Mammary microvascular endothelial cell (primary cell): Measurements from ENCODE around the gene KREMEN2. TPM values are rescaled to one million over a fixed set of nuclear protein-coding genes. Genes with fewer than 3 reads are reported as not detected.

Experiments
- total RNA-seq: library from RNA; depleted of rRNA; stranded (reverse); fragments of >200 nt; gene quantifications from 2 replicates; pipeline ENCODE4 v1.2.3, GENCODE V29; 2015

The KREMEN2 gene, protein sequence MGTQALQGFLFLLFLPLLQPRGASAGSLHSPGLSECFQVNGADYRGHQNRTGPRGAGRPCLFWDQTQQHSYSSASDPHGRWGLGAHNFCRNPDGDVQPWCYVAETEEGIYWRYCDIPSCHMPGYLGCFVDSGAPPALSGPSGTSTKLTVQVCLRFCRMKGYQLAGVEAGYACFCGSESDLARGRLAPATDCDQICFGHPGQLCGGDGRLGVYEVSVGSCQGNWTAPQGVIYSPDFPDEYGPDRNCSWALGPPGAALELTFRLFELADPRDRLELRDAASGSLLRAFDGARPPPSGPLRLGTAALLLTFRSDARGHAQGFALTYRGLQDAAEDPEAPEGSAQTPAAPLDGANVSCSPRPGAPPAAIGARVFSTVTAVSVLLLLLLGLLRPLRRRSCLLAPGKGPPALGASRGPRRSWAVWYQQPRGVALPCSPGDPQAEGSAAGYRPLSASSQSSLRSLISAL
- total RNA-seq: not detected in 2 replicates

DNA sequence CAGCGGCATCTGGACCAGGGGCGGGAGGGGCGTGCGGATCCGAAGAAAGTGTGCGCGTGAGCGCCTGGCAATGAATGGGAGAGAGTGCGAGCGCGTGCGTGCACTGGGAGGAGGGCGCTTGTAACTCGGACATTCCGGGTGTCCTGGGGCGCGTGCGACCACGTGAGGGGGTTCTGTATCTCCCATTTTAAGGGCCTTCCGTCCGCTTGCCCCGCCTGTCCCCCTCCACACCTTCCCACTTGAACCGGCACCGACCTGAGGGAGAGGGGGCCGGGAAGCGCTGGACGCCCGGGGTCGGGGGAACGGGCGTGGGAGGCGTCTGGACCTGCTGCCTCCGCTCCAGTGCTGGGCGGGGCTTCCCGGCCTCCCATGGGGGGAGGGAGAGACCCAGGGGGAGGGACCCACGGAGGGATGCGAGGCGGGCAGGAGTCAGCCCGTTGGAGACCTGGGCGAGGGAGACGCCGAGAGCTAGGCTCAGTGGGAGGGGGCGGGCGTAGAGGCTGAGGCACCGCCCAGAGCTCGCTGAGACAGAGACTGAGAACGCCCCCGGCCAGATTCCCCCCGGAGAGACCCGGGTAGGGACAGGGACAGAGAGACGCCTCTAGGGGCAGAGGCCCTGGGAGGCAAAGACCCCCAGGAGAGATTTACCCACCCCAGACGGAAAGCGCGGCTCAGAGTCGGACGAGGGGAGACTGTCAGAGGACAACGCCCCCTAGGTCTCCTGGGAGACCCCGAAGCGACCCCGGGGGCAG lies at the start of gene KREMEN2:
KREMEN2 (plus strand) TSS at position 553 of the 752 bp plus-strand sequence. CDS start 246 bp downstream, outside the sequence.

DNA sequence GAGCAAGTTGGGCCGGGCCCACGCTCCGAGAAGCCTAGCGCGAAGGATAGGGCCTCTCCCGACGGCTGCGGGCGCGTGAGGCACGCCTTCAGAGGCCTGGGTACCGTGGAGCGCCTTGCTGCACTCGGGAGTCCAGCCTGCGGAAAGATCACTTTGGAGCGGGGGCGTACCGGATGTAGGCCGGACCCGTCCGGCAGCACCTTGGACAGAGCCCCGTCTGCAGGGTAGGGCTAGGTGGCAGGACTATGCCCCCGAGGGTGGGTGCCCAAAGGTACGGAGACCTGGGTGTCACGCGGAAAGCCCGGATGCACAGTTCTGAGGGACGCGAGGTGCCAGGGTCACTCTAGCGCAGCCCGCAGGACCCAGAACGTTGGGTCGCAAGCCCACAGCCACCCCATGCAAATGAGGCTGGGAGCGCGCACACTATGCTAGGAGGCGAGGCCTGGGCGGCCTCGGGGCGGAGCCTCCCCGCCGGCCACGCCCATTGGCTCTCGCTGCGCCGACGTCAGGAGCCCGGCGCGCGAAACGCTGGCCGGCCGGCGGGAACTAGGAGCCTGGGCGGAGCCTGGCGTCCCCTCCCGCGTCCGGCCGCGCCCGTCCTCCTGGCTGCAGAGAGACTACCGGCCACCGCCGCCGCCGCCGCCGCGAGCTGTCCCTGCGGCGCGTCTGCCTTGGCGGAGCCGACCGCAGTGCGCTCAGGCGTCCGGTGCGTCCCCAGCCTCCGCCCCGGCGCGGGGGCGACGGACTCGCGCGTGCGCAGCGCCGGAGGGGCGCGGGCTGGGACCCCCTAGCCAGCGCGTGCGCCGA lies 4.9 kb downstream of the KREMEN2 start, which contains the start of gene PAQR4:
PAQR4 (plus strand) TSS at position 611 of the 807 bp plus-strand sequence. CDS start 327 bp downstream, outside the sequence.

GRCh38 chr16:2980227-2981176 lies 16.4 kb downstream of the KREMEN2 start, which contains the start of gene PKMYT1:
Gene PKMYT1 (minus strand): TSS chr16:2980446. CDS start chr16:2979657, 789 bp downstream.

GRCh38 chr16:3012828-3013420 lies 48.8 kb downstream of the KREMEN2 start, which contains the start of gene CLDN9:
Gene CLDN9 (plus strand): TSS chr16:3012923. CDS start chr16:3013363, 440 bp downstream.

Other genes with a start within 250 kb of the KREMEN2 start
- gene PRSS27, start 244.1 kb upstream of the KREMEN2 start, total RNA-seq: under 0.01 TPM in 1 of 2 replicates, not detected in the other
- 38.3 and 54.9 TPM in 2 replicates for gene SRRM2, start 211.6 kb upstream of the KREMEN2 start, total RNA-seq
- gene ELOB, start 187.0 kb upstream of the KREMEN2 start, total RNA-seq: 647 and 787 TPM in 2 replicates
- not detected in 2 replicates for gene PRSS33, start 176.7 kb upstream of the KREMEN2 start, total RNA-seq
- not detected in 2 replicates for gene PRSS41, start 165.8 kb upstream of the KREMEN2 start, total RNA-seq
- 0.20 and 1.2 TPM in 2 replicates for gene PRSS21, start 147.0 kb upstream of the KREMEN2 start, total RNA-seq
- gene ZG16B, start 134.0 kb upstream of the KREMEN2 start, total RNA-seq: 1.5 and 3.1 TPM in 2 replicates
- not detected in 2 replicates for gene PRSS22, start 106.1 kb upstream of the KREMEN2 start, total RNA-seq
- gene FLYWCH2, start 81.1 kb upstream of the KREMEN2 start, total RNA-seq: 50.6 and 67.3 TPM in 2 replicates
- gene FLYWCH1, start 52.3 kb upstream of the KREMEN2 start, total RNA-seq: 41.5 and 51.1 TPM in 2 replicates
- 23.8 and 24.1 TPM in 2 replicates for gene PAQR4, start 5.1 kb downstream of the KREMEN2 start, total RNA-seq
- 28.1 and 31.3 TPM in 2 replicates for gene PKMYT1, start 16.2 kb downstream of the KREMEN2 start, total RNA-seq
- gene CLDN9, start 48.6 kb downstream of the KREMEN2 start, total RNA-seq: not detected in 2 replicates
- gene CLDN6, start 53.9 kb downstream of the KREMEN2 start, total RNA-seq: 0.15 TPM in 1 of 2 replicates, not detected in the other
- gene TNFRSF12A, start 56.1 kb downstream of the KREMEN2 start, total RNA-seq: 174 and 225 TPM in 2 replicates
- gene HCFC1R1, start 59.7 kb downstream of the KREMEN2 start, total RNA-seq: 18.6 and 24.1 TPM in 2 replicates
- 30.9 and 37.2 TPM in 2 replicates for gene THOC6, start 59.8 kb downstream of the KREMEN2 start, total RNA-seq
- gene BICDL2, start 72.7 kb downstream of the KREMEN2 start, total RNA-seq: not detected in 2 replicates
- gene MMP25, start 82.3 kb downstream of the KREMEN2 start, total RNA-seq: under 0.01 and 0.15 TPM in 2 replicates
- 824 and 885 TPM in 2 replicates for gene IL32, start 101.4 kb downstream of the KREMEN2 start, total RNA-seq
- not detected in 2 replicates for gene ZSCAN10, start 135.0 kb downstream of the KREMEN2 start, total RNA-seq
- 14.7 and 16.0 TPM in 2 replicates for gene ZNF205, start 148.3 kb downstream of the KREMEN2 start, total RNA-seq
- gene ZNF213, start 170.8 kb downstream of the KREMEN2 start, total RNA-seq: 4.8 and 4.9 TPM in 2 replicates
- gene OR1F1, start 223.9 kb downstream of the KREMEN2 start, total RNA-seq: 0.13 and 1.9 TPM in 2 replicates